ENCODE results near the gene PAK1. TPM values are rescaled to one million over a fixed set of nuclear protein-coding genes. Genes with fewer than 3 reads are reported as not detected.

The PAK1 gene
- total and polyA plus RNA-seq, 10 of the 15 experiments (the other 5 are each of a cell fraction or from before 2014, with no cell fraction given) = 43.8 to 321 (median 110) TPM

GRCh38 chr11:77428598-77428997, 45.3 kb downstream of the PAK1 start:
- Histone ChIP-seq H3K4me3 (no peak overlapping the region), H3K4me1 (ENCODE audit: control insufficient read depth, insufficient read depth, low read length) (peaks cover 5% of the 10 kb centered on the region; the same call in 1 of the 2 replicates), H3K27ac (ENCODE audit: control insufficient read depth, insufficient read depth) (no peak overlapping the region), H3K9ac (ENCODE audit: control insufficient read depth, insufficient read depth, low read length) (no peak overlapping the region), H2AFZ (ENCODE audit: control insufficient read depth, low read depth, low read length) (no peak overlapping the region), H3K27me3 (replicated peaks in 1 of 2; ENCODE audit: control insufficient read depth in 2 of 2, insufficient read depth in 2 of 2, low read length in 1 of 2) (no peaks in the 10 kb centered on the region), H4K20me1 (ENCODE audit: control insufficient read depth, insufficient read depth) (no peaks in the 10 kb centered on the region), H3K79me2 (ENCODE audit: control insufficient read depth, insufficient read depth, low read length) (peaks cover 34% of the 10 kb centered on the region), H3K4me2 (ENCODE audit: control insufficient read depth, insufficient read depth) (no peak overlapping the region), H3K9me3 (replicated peaks; ENCODE audit: control insufficient read depth, insufficient read depth, low read length) (no peaks in the 10 kb centered on the region), H3K36me3 (ENCODE audit: control insufficient read depth in 2 of 2, insufficient read depth in 2 of 2, low read length in 1 of 2) (no peaks in the 10 kb centered on the region)
- in situ Hi-C loops (cut with MboI) (no loop called here), intact Hi-C loops (cut with micrococcal nuclease; ENCODE audit: unreplicated experiment) (no loop called here)
- ChIA-PET RAD21 (ENCODE audit: unreplicated experiment) (no interaction called here), SMC1A (ENCODE audit: uncharacterized antibody, unreplicated experiment) (no interaction called here), POLR2A (no interaction called here), CTCF (no interaction called here)
- no TSS peak for BruUV-seq (replicated peaks)
- TF ChIP-seq MXI1 (IDR thresholded peaks at IDR 0.05; ENCODE audit: low read depth, low read length) = no peak
- no peak for TF ChIP-seq MEF2A (IDR thresholded peaks at IDR 0.05; ENCODE audit: insufficient read depth, low read depth, low read length)
- DNase-seq (ENCODE audit: low read depth, low spot score) (no peak), FAIRE-seq (no peak), ATAC-seq (no peak)
- whole genome bisulfite sequencing (ENCODE audit: insufficient coverage, insufficient replicate concordance, low lambda C conversion rate, missing lambda C conversion rate) = 87% methylated on average over 1 of the region's 1 CpG

GRCh38 chr11:77425346-77425745, 48.5 kb downstream of the PAK1 start:
- Histone ChIP-seq H3K36me3 (ENCODE audit: control insufficient read depth in 2 of 2, insufficient read depth in 2 of 2, low read length in 1 of 2) (0 out of 4 replicates have a peak, but pooled peaks cover 0 to 3% of the 10 kb centered on the region in 2 experiments), H2AFZ (ENCODE audit: control insufficient read depth, low read depth, low read length) (no peak overlapping the region), H3K4me2 (ENCODE audit: control insufficient read depth, insufficient read depth) (no peak overlapping the region), H3K4me3 (no peak overlapping the region), H3K4me1 (ENCODE audit: control insufficient read depth, insufficient read depth, low read length) (no peaks in the 10 kb centered on the region; the same call in 1 of the 2 replicates), H3K27ac (ENCODE audit: control insufficient read depth, insufficient read depth) (no peak overlapping the region), H3K9ac (ENCODE audit: control insufficient read depth, insufficient read depth, low read length) (no peak overlapping the region), H4K20me1 (ENCODE audit: control insufficient read depth, insufficient read depth) (no peaks in the 10 kb centered on the region), H3K79me2 (ENCODE audit: control insufficient read depth, insufficient read depth, low read length) (peaks cover 24% of the 10 kb centered on the region), H3K9me3 (replicated peaks; ENCODE audit: control insufficient read depth, insufficient read depth, low read length) (no peaks in the 10 kb centered on the region), H3K27me3 (replicated peaks in 1 of 2; ENCODE audit: control insufficient read depth in 2 of 2, insufficient read depth in 2 of 2, low read length in 1 of 2) (no peaks in the 10 kb centered on the region)
- intact Hi-C loops (cut with micrococcal nuclease; ENCODE audit: unreplicated experiment) = no loop called here
- ATAC-seq (no peak), FAIRE-seq (no peak), DNase-seq (ENCODE audit: low read depth, low spot score) (no peak)
- no TSS peak for BruUV-seq (replicated peaks)
- RAD21 ChIA-PET (ENCODE audit: unreplicated experiment) = interaction anchor here (1.5 to 2.7 kb wide), 3 partner anchors 13 to 45 kb away, joined by 5 to 10 read pairs (median 10); no protein-coding TSS in a partner anchor
- POLR2A ChIA-PET = interaction anchor here (0.6 to 2.3 kb wide), 3 partner anchors 10 to 1418 kb away, joined by 3 to 6 read pairs (median 5); no protein-coding TSS in a partner anchor
- SMC1A ChIA-PET (ENCODE audit: uncharacterized antibody, unreplicated experiment) = interaction anchor here (0.6 to 4.2 kb wide), 8 partner anchors 11 to 326 kb away, joined by 3 to 23 read pairs (median 6); no protein-coding TSS in a partner anchor
- WGBS (ENCODE audit: insufficient coverage, insufficient replicate concordance, low lambda C conversion rate, missing lambda C conversion rate) = 98% methylated on average over 4 of the region's 4 CpGs
- in situ Hi-C loops (cut with MboI) = no loop called here
- CTCF ChIA-PET = interaction anchor here (1.6 to 3.0 kb wide), 2 partner anchors 11 to 46 kb away, joined by 4 to 13 read pairs; no protein-coding TSS in a partner anchor
- no peak for TF ChIP-seq REST (IDR thresholded peaks at IDR 0.05; ENCODE audit: low read depth, low read length)
- no peak for TF ChIP-seq CEBPZ (IDR thresholded peaks at IDR 0.05; ENCODE audit: low read depth, low read length)
- TF ChIP-seq PRDM15 (CRISPR knock-in tag; IDR thresholded peaks at IDR 0.05) = no peak

All from GM12878 (cell line).